IMR-90 (cell line): Measurements from ENCODE around the gene OR7G3. TPM values are rescaled to one million over a fixed set of nuclear protein-coding genes. Genes with fewer than 3 reads are reported as not detected.

Experiments used
- ATAC-seq: fragments of 200-7000 bp; cut with Tn5 transposase; 2 replicates; pipeline ENCODE4 v1.9.1; 2020; ENCODE audit warnings: low read depth, mild to moderate bottlenecking, moderate library complexity
- BruUV-seq: library from RNA; stranded (reverse); fragments of 400-500 nt; replicated peaks from 2 replicates; lab custom pipeline; 2021; lab: Mats Ljungman, UMichigan
- CTCF ChIA-PET: fragments of 300-600 bp; formaldehyde crosslinking; extraction: SDS; loops from one replicate; lab custom pipeline; 2021; ENCODE audit warnings: antibody characterized with exemption; lab: Yijun Ruan, JAX
- POLR2A ChIA-PET: fragments of 300-600 bp; sonication (Branson Sonifier 250); formaldehyde crosslinking; loops from one replicate; lab custom pipeline; 2022; ENCODE audit warnings: antibody characterized with exemption; ENCODE audit not compliant: unreplicated experiment; lab: Charles Lee
- DNase-seq: peaks from one replicate; pipeline ENCODE4 v3.0.0; 2013
- H2AFZ ChIP-seq: replicated peaks from 2 replicates; pipeline ENCODE3; 2013; ENCODE audit warnings: low read length, mild to moderate bottlenecking; ENCODE audit not compliant: poor library complexity
- H2AK5ac ChIP-seq: 2 replicates; pipeline ENCODE4 v1.6.1; 2013; ENCODE audit warnings: low read depth, low read length, inconsistent platforms
- H2AK9ac ChIP-seq: replicated peaks from 2 replicates; pipeline ENCODE3; 2013; ENCODE audit warnings: mild to moderate bottlenecking, low read depth, low read length, moderate library complexity; ENCODE audit not compliant: poor library complexity
- H2BK120ac ChIP-seq: 2 replicates; pipeline ENCODE4 v1.6.1; 2013; ENCODE audit warnings: low read depth, low read length, inconsistent platforms
- H2BK15ac ChIP-seq: 3 replicates; pipeline ENCODE4 v1.6.1; 2013; ENCODE audit warnings: low read depth, low read length, inconsistent platforms
- H2BK20ac ChIP-seq: 2 replicates; pipeline ENCODE4 v1.6.1; 2013; ENCODE audit warnings: low read depth, mild to moderate bottlenecking, inconsistent platforms, low read length, moderate library complexity
- H2BK5ac ChIP-seq: 2 replicates; pipeline ENCODE4 v1.6.1; 2013; ENCODE audit warnings: mild to moderate bottlenecking, low read depth, low read length, inconsistent platforms; ENCODE audit not compliant: poor library complexity, severe bottlenecking
- H3K14ac ChIP-seq: replicated peaks from 2 replicates; pipeline ENCODE4 v1.6.1; 2013; ENCODE audit warnings: low read depth, low read length, inconsistent platforms
- H3K18ac ChIP-seq: 2 replicates; pipeline ENCODE4 v1.6.1; 2013; ENCODE audit warnings: low read depth, low read length, control low read depth
- H3K23ac ChIP-seq: 2 replicates; pipeline ENCODE4 v1.6.1; 2013; ENCODE audit warnings: low read depth, low read length, inconsistent platforms
- H3K27ac ChIP-seq: 2 replicates; pipeline ENCODE4 v1.5.1; 2013; ENCODE audit warnings: mild to moderate bottlenecking, control low read depth, low read length; ENCODE audit not compliant: insufficient read depth
- H3K27me3 ChIP-seq: 2 replicates; pipeline ENCODE4 v1.6.1; 2013; ENCODE audit warnings: low read length; ENCODE audit not compliant: control insufficient read depth, insufficient read depth
- H3K36me3 ChIP-seq: 2 replicates; pipeline ENCODE4 v1.6.1; 2013; ENCODE audit warnings: low read length, mixed read lengths; ENCODE audit not compliant: control insufficient read depth, insufficient read depth
- H3K4ac ChIP-seq: 2 replicates; pipeline ENCODE4 v1.6.1; 2013; ENCODE audit warnings: low read depth, low read length, inconsistent platforms
- H3K4me1 ChIP-seq: 2 replicates; pipeline ENCODE4 v1.6.1; 2013; ENCODE audit warnings: low read length, mixed read lengths; ENCODE audit not compliant: control insufficient read depth, insufficient read depth
- H3K4me2 ChIP-seq: 2 replicates; pipeline ENCODE4 v1.6.1; 2013; ENCODE audit warnings: low read depth, mild to moderate bottlenecking, control low read depth, low read length, moderate library complexity
- H3K4me3 ChIP-seq: 2 replicates; pipeline ENCODE4 v1.5.1; 2013; ENCODE audit warnings: low read depth, mild to moderate bottlenecking, control low read depth, low read length, moderate library complexity; ENCODE audit not compliant: insufficient read depth
- H3K56ac ChIP-seq: 2 replicates; pipeline ENCODE4 v1.6.1; 2013; ENCODE audit warnings: low read length, inconsistent platforms; ENCODE audit not compliant: insufficient read depth; ENCODE audit errors: extremely low read depth
- H3K79me1 ChIP-seq, 2 experiments: 2 replicates each; pipeline ENCODE4 v1.6.1; 2013; ENCODE audit warnings: low read length in 2 of 2, inconsistent platforms in 1 of 2, low read depth in 1 of 2
- H3K9ac ChIP-seq: 2 replicates; pipeline ENCODE4 v1.6.1; 2013; ENCODE audit warnings: low read depth, low read length, control low read depth
- H3K9me1 ChIP-seq: 2 replicates; pipeline ENCODE4 v1.6.1; 2013; ENCODE audit warnings: low read length, inconsistent platforms; ENCODE audit not compliant: insufficient read depth
- H3K9me3 ChIP-seq: 2 replicates; pipeline ENCODE4 v1.6.1; 2013; ENCODE audit warnings: low read length; ENCODE audit not compliant: control insufficient read depth, insufficient read depth
- H4K20me1 ChIP-seq: 2 replicates; pipeline ENCODE4 v1.6.1; 2013; ENCODE audit warnings: low read length, inconsistent platforms; ENCODE audit not compliant: insufficient read depth
- H4K5ac ChIP-seq: 2 replicates; pipeline ENCODE4 v1.6.1; 2013; ENCODE audit warnings: mild to moderate bottlenecking, low read depth, low read length, control low read depth
- H4K8ac ChIP-seq, 2 experiments: 2 replicates each; pipeline ENCODE4 v1.6.1; 2013; ENCODE audit warnings: low read depth in 2 of 2, low read length in 2 of 2, control low read depth in 1 of 2, inconsistent platforms in 1 of 2
- H4K91ac ChIP-seq: 2 replicates; pipeline ENCODE4 v1.6.1; 2013; ENCODE audit warnings: low read depth, low read length, inconsistent platforms; ENCODE audit not compliant: insufficient read depth
- CHD1 ChIP-seq: IDR thresholded peaks from 2 replicates; pipeline ENCODE4 v1.6.1; 2012; ENCODE audit warnings: low read depth, low read length, improper control_type of control experiment
- POLR2A ChIP-seq: IDR thresholded peaks from 2 replicates; pipeline ENCODE4 v1.6.1; 2012; ENCODE audit warnings: mild to moderate bottlenecking, low read depth, low read length
- SMC3 ChIP-seq: fragments of 150-350 bp; IDR thresholded peaks from 2 replicates; pipeline ENCODE4 v1.6.1; 2016; ENCODE audit warnings: low read depth, mild to moderate bottlenecking, antibody characterized with exemption, low read length, moderate library complexity
- WGBS, 2 experiments: methylation state at CpG; one replicate each; pipeline versions ENCODE4 v1.1.5 to v1.1.7; 2013; ENCODE audit warnings: missing lambda C conversion rate in 2 of 2; ENCODE audit not compliant: insufficient read length in 1 of 2; ENCODE audit errors: extremely low coverage in 2 of 2; 5-methylcytosine and 5-hydroxymethylcytosine counted together
- dilution Hi-C: fragments of 300-500 bp; cut with HindIII; formaldehyde crosslinking; loops from one replicate; pipeline ENCODE4 v1.14.3; 2018; ENCODE audit warnings: low sequenced_read_pairs; ENCODE audit not compliant: unreplicated experiment
- in situ Hi-C: fragments of 300-500 bp; cut with MboI; formaldehyde crosslinking; loops from 3 replicates; pipeline ENCODE4 v1.14.3; 2019; ENCODE audit warnings: low sequenced_read_pairs, inconsistent platforms, mixed read lengths
- intact Hi-C: fragments of 100-400 bp; cut with micrococcal nuclease; formaldehyde crosslinking; loops from 2 replicates; pipeline ENCODE4 v1.10.0; 2022
- polyA plus RNA-seq, 3 experiments: library from polyadenylated mRNA; depleted of rRNA; stranded (reverse); fragments of >200 nt; gene quantifications; 2 replicates each; pipeline ENCODE4 v1.2.3, GENCODE V29; 2012; ENCODE audit warnings: low replicate concordance in 1 of 3
- total RNA-seq: library from RNA; depleted of rRNA; stranded (reverse); fragments of >200 nt; gene quantifications from 2 replicates; pipeline ENCODE4 v1.2.3, GENCODE V29; 2012

Gene OR7G3
- total and polyA plus RNA-seq, 2 of the 4 experiments (the other 2 are of a cell fraction): not detected

DNA sequence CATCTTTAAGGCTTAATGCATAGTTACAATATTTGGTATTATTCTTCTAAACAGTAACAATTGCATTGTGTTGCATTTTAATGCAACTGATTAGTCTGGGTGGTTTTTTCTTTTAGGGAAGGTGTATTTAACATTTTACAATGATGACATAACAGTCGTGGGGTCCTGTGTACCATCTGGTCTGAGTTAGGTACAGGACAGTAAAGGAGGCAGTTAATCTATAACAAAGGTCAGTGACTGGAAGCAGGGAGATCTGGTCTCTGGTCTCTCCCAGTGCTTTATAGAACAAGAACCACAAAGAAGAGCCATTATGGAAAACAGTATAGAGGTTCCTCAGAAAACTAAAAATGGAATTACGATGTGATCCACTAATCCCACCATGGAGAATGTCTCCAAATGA, 16.8 kb downstream of the OR7G3 start:
- no peak for ATAC-seq
- Histone ChIP-seq H3K79me1 (no peaks in the 10 kb centered on the region), H3K36me3 (no peaks in the 10 kb centered on the region), H2BK20ac (no peak overlapping the region), H2BK120ac (no peak overlapping the region), H4K20me1 (no peaks in the 10 kb centered on the region), H3K9me3 (peaks cover 10% of the 10 kb centered on the region), H3K9me1 (no peaks in the 10 kb centered on the region), H2AK5ac (no peak overlapping the region), H3K4me3 (no peak overlapping the region), H3K4me1 (no peaks in the 10 kb centered on the region), H2AK9ac (no peak overlapping the region), H3K27ac (no peak overlapping the region), H2AFZ (no peak overlapping the region), H4K91ac (no peak overlapping the region), H4K8ac (no peak overlapping the region), H3K4ac (no peak overlapping the region), H3K14ac (no peak overlapping the region), H3K23ac (no peak overlapping the region), H3K4me2 (no peak overlapping the region), H3K56ac (no peak overlapping the region), H3K27me3 (no peaks in the 10 kb centered on the region), H3K9ac (no peak overlapping the region), H3K18ac (no peak overlapping the region), H4K5ac (no peak overlapping the region), H2BK5ac (no peak overlapping the region), H2BK15ac (no peak overlapping the region)
- BruUV-seq: no TSS peak
- TF ChIP-seq CHD1 (no peak), SMC3 (no peak), POLR2A (no peak)
- in situ Hi-C loops (no loop called here), intact Hi-C loops (no loop called here), dilution Hi-C loops (no loop called here)
- WGBS, 2 experiments: no CpG with 5 or more reads among the region's 2 CpGs
- ChIA-PET CTCF (no interaction called here), POLR2A (no interaction called here)
- DNase-seq: no peak
